Lung (tissue), 12 donors: ENCODE results near the gene LILRB1. TPM values are rescaled to one million over a fixed set of nuclear protein-coding genes. Genes with fewer than 3 reads are reported as not detected.

Experiments used
- ATAC-seq: fragments of 200-7000 bp; cut with Tn5 transposase; one replicate; pipeline ENCODE4 v1.9.1; 2020; ENCODE audit warnings: moderate number of reproducible peaks; ENCODE audit not compliant: insufficient read depth, low FRiP score
- DNase-seq, 3 donors: peaks; one replicate each; pipeline ENCODE4 v3.0.0-alpha.2; 2013 to 2017
- H3K27ac ChIP-seq, 2 donors: one replicate each; pipeline ENCODE4 v1.5.1; 2013; ENCODE audit warnings: mild to moderate bottlenecking in 2 of 2, moderate library complexity in 2 of 2, control low read depth in 1 of 2, inconsistent platforms in 1 of 2, low read depth in 1 of 2, low read length in 1 of 2
- H3K27me3 ChIP-seq, 3 donors: one replicate each; pipeline ENCODE4 v1.5.1; 2013; ENCODE audit warnings: low read length in 2 of 3; ENCODE audit not compliant: control insufficient read depth in 3 of 3, insufficient read depth in 3 of 3
- H3K36me3 ChIP-seq, 4 donors: one replicate each; pipeline ENCODE4 v1.5.1; 2013; ENCODE audit warnings: low read length in 4 of 4, mild to moderate bottlenecking in 1 of 4, moderate library complexity in 1 of 4; ENCODE audit not compliant: control insufficient read depth in 4 of 4, insufficient read depth in 4 of 4
- H3K4me1 ChIP-seq, 5 donors: one replicate each; pipeline ENCODE4 v1.5.1; 2013; ENCODE audit warnings: low read length in 5 of 5, mild to moderate bottlenecking in 2 of 5, moderate library complexity in 1 of 5; ENCODE audit not compliant: control insufficient read depth in 5 of 5, insufficient read depth in 5 of 5
- H3K4me3 ChIP-seq: one replicate; pipeline ENCODE4 v1.5.1; 2013; ENCODE audit warnings: mild to moderate bottlenecking, control low read depth, moderate library complexity
- H3K9ac ChIP-seq, 2 donors: one replicate each; pipeline ENCODE4 v1.5.1; 2013; ENCODE audit warnings: low read length in 2 of 2, control low read depth in 1 of 2; ENCODE audit not compliant: insufficient read depth in 1 of 2
- H3K9me3 ChIP-seq, 4 donors: one replicate each; pipeline ENCODE4 v1.5.1; 2013; ENCODE audit warnings: low read length in 3 of 4, mild to moderate bottlenecking in 1 of 4, moderate library complexity in 1 of 4; ENCODE audit not compliant: control insufficient read depth in 4 of 4, insufficient read depth in 3 of 4
- WGBS, 2 donors: extraction: QIAGEN DNeasy Blood & Tissue Kit; methylation state at CpG; one replicate each; pipeline ENCODE4 v1.1.7; 2013; 5-methylcytosine and 5-hydroxymethylcytosine counted together
- polyA plus RNA-seq, 2 donors: library from polyadenylated mRNA; stranded (reverse); fragments of 200-250 nt; gene quantifications; one replicate each; pipeline ENCODE4 v1.2.1, GENCODE V29; 2013
- total RNA-seq, 2 donors: library from RNA; depleted of rRNA in 1 of 2; stranded (reverse); fragments of >200 nt in 1 of 2; gene quantifications; one replicate each; pipeline ENCODE4 v1.2.1, GENCODE V29; 2014 to 2021
- TF ChIP-seq, protein P1 (sequence below): IDR thresholded peaks from 2 replicates; pipeline ENCODE4 v1.5.1; 2012; ENCODE audit warnings: mild to moderate bottlenecking; ENCODE audit errors: control extremely low read depth, extremely low read depth
- donor health status: control.
- donor health status: control.
- donor health status: Bipolar disorder and iron deficiency.
- donor health status: healthy.
- donor health status: DM: yes; HTN: yes; CAD: no.

Gene LILRB1
- total and polyA plus RNA-seq, 4 donors, result 5.1 to 90.5 (median 20.7) TPM

DNA sequence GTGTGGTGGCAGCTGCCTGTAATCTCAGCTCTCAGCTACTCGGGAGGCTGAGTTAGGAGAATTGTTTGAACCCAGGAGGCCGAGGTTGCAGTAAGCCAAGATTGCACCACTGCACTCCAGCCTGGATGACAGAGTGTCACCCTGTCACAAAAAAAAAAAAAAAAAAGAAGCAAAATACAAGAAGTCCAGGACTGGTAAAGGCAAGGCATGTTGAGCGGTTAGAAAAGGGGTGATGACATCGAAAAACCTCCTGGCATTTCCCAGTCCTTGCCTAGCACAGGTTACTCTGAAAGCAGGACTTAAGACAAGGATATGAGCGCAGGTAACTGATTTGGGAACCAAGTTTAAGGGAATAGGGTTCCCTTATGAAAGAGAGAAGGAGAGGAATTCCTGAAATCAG, 30.0 kb downstream of the LILRB1 start:
- TF ChIP-seq, protein P1, sequence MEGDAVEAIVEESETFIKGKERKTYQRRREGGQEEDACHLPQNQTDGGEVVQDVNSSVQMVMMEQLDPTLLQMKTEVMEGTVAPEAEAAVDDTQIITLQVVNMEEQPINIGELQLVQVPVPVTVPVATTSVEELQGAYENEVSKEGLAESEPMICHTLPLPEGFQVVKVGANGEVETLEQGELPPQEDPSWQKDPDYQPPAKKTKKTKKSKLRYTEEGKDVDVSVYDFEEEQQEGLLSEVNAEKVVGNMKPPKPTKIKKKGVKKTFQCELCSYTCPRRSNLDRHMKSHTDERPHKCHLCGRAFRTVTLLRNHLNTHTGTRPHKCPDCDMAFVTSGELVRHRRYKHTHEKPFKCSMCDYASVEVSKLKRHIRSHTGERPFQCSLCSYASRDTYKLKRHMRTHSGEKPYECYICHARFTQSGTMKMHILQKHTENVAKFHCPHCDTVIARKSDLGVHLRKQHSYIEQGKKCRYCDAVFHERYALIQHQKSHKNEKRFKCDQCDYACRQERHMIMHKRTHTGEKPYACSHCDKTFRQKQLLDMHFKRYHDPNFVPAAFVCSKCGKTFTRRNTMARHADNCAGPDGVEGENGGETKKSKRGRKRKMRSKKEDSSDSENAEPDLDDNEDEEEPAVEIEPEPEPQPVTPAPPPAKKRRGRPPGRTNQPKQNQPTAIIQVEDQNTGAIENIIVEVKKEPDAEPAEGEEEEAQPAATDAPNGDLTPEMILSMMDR, result no peak
- DNase-seq, result no peak
- no peak for ATAC-seq
- Histone ChIP-seq H3K36me3 (no peaks in the 10 kb centered on the region), H3K27ac (no peak overlapping the region), H3K4me3 (no peak overlapping the region), H3K9me3 (peaks cover 0 to 3% (median 0%) of the 10 kb centered on the region in 4 donors), H3K4me1 (no peaks in the 10 kb centered on the region), H3K27me3 (no peaks in the 10 kb centered on the region), H3K9ac (no peak overlapping the region)
- WGBS, 2 donors, result 67 to 77% methylated on average over 5 of the region's 5 CpGs

DNA sequence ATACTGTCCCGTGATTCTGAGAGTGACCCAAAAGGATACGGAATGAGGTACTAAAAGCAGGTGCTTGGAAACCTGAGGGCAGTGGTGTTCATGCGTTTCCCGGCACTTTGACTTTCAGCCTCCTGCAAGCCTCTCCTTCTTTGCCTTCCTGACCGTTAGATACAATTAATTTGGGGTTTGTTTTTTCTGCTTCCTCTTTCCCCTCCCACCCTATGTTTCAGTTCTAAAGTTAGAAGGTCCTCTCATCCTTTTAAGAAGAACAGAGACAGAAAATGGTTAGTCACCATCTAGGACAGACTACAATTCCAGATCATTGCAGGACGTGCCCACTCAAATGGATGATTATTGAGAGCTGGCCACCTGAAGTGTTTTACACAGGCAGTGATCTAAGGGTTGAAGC, 30.7 kb downstream of the LILRB1 start:
- no peak overlapping the region for H3K27ac ChIP-seq
- H3K9ac ChIP-seq, result no peak overlapping the region
- DNase-seq (no peak), ATAC-seq (no peak)
- H3K4me1 ChIP-seq, result no peaks in the 10 kb centered on the region
- WGBS, 2 donors, result 32 to 55% methylated on average over 6 of the region's 6 CpGs
- H3K27me3 ChIP-seq, result no peaks in the 10 kb centered on the region
- TF ChIP-seq, protein P1, result no peak
- H3K9me3 ChIP-seq, result peaks cover 0 to 3% (median 0%) of the 10 kb centered on the region in 4 donors
- no peak overlapping the region for H3K4me3 ChIP-seq
- no peaks in the 10 kb centered on the region for H3K36me3 ChIP-seq

DNA sequence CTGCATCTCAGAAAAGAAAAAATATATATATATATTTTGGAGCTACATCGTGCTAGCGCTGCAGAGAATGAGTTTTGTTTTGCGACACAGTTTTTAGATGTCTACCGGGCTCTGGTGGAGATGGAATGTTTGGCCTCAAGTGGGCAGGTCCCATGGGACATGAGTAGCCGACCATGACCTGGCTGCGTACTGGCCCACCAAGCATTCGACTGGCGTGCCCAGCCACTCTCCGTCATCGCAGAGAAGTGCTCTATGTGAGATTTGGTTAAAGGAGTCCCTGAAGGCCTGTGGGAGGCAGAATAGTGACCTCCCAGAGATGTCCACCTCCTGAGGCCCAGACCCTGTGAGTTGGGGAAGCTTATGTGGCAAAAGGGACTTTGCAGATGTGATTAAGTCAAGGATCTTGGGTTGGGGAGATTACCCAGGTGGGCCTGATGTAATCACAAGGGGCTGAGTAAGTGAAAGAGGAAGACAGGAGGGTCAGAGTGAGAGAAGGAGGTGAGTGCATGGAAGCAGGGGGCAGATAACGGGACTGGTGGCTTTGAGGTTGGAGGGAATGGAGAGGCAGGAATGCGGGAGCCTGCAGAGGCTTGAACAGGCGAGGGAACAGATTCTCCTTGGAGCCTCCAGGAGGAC, 31.7 kb downstream of the LILRB1 start:
- Histone ChIP-seq H3K36me3 (no peaks in the 10 kb centered on the region), H3K27me3 (no peaks in the 10 kb centered on the region), H3K4me1 (no peaks in the 10 kb centered on the region), H3K9me3 (peaks cover 0 to 3% (median 0%) of the 10 kb centered on the region in 4 donors), H3K9ac (no peak overlapping the region), H3K27ac (no peak overlapping the region), H3K4me3 (no peak overlapping the region)
- TF ChIP-seq, protein P1, result no peak
- WGBS, 2 donors, result 88 to 93% methylated on average over 13 of the region's 13 CpGs
- DNase-seq, result no peak
- ATAC-seq, result no peak

DNA sequence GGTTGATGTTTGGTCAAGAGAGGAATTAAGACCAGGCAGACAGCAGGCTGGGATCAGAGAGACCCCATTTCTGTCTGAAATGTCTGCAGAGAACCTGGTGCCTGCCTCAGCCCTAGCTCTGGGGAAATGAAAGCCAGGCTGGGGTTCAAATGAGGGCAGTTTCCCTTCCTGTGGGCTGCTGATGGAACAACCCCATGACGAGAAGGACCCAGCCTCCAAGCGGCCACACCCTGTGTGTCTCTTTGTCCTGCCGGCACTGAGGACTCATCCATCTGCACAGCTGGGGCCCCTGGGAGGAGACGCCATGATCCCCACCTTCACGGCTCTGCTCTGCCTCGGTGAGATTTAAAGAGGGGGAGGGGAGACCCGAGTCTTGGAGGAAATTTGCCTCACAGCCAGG, 32.4 kb downstream of the LILRB1 start, which contains the start of gene LILRB4:
Gene LILRB4 (plus strand): TSS at position 256 of the 400 bp plus-strand sequence. CDS start 49 bp downstream, at position 305.
- ATAC-seq, result peak; percentile 41
- H3K4me1 ChIP-seq, result no peaks in the 10 kb centered on the region

More for the DNA sequence above, 32.4 kb downstream of the LILRB1 start, which contains the start of gene LILRB4:
- no peaks in the 10 kb centered on the region for H3K27me3 ChIP-seq
- H3K9me3 ChIP-seq, result peaks cover 0 to 3% (median 0%) of the 10 kb centered on the region in 4 donors
- no peaks in the 10 kb centered on the region for H3K36me3 ChIP-seq
- TF ChIP-seq, protein P1, result no peak
- H3K9ac ChIP-seq, result no peak within 1 kb of the TSS
- DNase-seq, result no peak
- WGBS, 2 donors, result 50 to 59% methylated on average over 7 of the region's 7 CpGs
- H3K27ac ChIP-seq, result no peak within 1 kb of the TSS
- H3K4me3 ChIP-seq, result no peak within 1 kb of the TSS
